Measurements from ENCODE around the gene C8A. TPM values are rescaled to one million over a fixed set of nuclear protein-coding genes. Genes with fewer than 3 reads are reported as not detected.
A peak's percentile ranks its signal among the peaks of the same experiment; 100 is the strongest.

Gene C8A
- polyA plus RNA-seq, 3 donors from 2014 or later, result not detected

DNA sequence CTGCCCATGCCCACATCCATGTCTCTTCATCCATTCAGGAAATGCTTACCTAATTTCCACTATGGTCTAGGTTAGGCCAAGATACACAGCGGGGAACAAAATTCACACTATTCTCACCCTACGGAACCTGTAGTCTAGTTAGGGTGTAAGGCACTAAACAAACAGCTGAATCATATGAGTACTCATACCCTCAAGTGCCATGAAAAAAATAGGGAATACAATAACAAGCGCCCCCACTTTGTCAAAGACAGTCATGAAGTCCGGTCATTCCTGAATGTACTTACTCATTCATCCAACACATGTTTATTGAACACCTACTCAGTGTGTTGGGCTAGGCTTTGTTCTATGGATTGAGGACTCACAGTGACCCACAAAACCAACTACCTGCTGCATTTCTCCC lies 29.2 kb upstream of the C8A start:
- peaks cover 0 to 1% (median 0%) of the 10 kb centered on the region in 6 donors for H3K9me3 Mint-ChIP-seq
- no peak overlapping the region for H3K4me3 Mint-ChIP-seq
- peaks cover 0 to 7% (median 5%) of the 10 kb centered on the region in 3 donors for H3K27me3 Mint-ChIP-seq (ENCODE audit: low read depth in 3 of 3)
- no peaks in the 10 kb centered on the region for H3K36me3 Mint-ChIP-seq
- H3K4me1 Mint-ChIP-seq, result peaks cover 0 to 2% of the 10 kb centered on the region in 2 donors
- DNase-seq, result no peak
- H3K27ac Mint-ChIP-seq, result no peak overlapping the region

DNA sequence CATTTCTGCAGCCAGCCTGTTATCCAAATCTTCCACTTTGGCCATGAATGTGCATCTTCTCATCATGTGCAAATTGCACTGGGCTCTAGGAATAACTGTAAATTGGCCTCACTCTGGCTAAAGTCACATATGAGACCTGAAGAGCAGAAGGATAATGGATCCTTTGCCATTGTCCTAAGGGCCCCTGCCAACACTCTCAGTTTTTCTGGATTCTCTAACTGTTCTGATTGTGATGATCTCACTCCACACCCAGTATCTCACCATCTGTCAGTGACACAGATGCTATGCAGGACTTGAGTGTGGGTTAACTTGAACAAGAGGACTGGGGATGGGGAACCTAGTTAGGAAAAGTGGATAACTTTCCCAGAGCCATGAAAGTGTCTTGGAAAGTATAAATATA lies 26.9 kb upstream of the C8A start:
- no peak for DNase-seq
- Mint-ChIP-seq H3K27me3 (ENCODE audit: low read depth in 3 of 3) (peaks cover 2 to 8% (median 7%) of the 10 kb centered on the region in 3 donors), H3K36me3 (no peaks in the 10 kb centered on the region), H3K4me1 (peaks cover 10 to 12% of the 10 kb centered on the region in 2 donors), H3K9me3 (peaks cover 0 to 1% (median 0%) of the 10 kb centered on the region in 6 donors), H3K27ac (no peak overlapping the region), H3K4me3 (no peak overlapping the region)

DNA sequence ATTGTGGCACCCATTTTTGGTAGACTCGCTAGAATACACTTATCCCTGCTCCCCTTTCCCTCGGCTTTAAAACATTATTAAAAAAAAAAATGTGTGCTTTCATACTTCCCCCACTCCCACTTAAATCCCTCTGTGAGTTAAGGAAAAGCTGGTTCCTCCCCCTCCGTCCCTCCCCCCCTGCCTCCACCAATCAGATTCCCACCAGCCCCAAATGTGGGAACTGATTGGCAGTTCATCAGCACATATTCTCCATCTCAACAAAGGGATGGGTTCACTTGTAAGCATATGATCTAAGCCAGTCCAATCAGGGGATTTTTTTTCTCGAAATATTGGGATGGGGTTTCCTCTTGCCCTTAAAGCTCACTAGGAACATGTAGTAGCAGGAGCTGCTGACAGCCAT lies 24.5 kb upstream of the C8A start:
- Mint-ChIP-seq H3K9me3 (peaks cover 0 to 1% (median under 1%) of the 10 kb centered on the region in 6 donors), H3K27ac (no peak overlapping the region), H3K4me3 (no peak overlapping the region), H3K4me1 (peaks cover 34% of the 10 kb centered on the region in 2 donors), H3K36me3 (no peaks in the 10 kb centered on the region), H3K27me3 (ENCODE audit: low read depth in 3 of 3) (peaks cover 2 to 8% (median 2%) of the 10 kb centered on the region in 3 donors)
- DNase-seq, result no peak

DNA sequence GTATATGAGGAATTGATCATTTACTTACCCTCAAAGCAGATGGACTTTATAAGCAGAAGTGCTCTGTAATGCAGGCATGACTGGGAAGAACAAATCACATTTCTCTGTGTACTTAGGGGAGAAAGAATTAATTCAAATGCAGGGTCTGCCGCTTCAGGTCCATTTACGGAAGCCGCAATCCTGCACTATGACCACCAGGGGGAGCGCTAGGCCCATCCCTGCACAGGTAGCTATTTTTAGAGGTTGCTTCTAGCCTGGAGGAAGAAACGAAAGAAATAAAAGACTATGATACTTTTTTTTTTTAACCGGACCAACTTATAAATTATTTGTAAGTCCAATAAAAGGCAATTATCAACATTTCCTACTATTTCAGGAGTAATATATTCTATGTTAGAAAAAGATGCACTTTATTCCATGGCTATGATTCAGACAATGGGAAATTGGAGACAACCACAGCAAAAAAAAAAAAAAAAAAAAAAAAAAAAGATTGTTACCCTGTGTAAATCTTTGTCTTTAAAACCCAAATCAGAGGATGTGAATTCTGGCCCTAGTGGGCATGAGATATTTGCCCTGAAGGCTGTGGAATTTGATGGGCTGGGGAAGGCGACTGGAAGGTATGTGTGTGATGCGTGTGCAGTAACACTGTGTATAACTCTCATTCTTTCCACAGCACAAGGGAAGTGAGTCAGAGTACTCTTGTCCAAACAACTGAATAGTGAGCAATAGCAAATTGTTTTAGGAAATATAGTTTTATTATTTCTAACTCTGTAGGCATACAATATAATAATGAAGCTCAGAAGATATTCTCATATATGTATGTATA lies 22.5 kb upstream of the C8A start:
- Mint-ChIP-seq H3K4me3 (peak overlapping the region; percentile 51 to 81 (median 62)), H3K4me1 (peaks cover 36 to 38% of the 10 kb centered on the region in 2 donors), H3K27ac (peak overlapping the region in 3 of 6 donors; percentile 3 to 78 (median 28)), H3K36me3 (no peaks in the 10 kb centered on the region), H3K27me3 (ENCODE audit: low read depth in 3 of 3) (peaks cover 2 to 6% (median 2%) of the 10 kb centered on the region in 3 donors), H3K9me3 (peaks cover 0 to 2% (median under 1%) of the 10 kb centered on the region in 6 donors)
- peak; percentile 64 to 67 (median 64) for DNase-seq

DNA sequence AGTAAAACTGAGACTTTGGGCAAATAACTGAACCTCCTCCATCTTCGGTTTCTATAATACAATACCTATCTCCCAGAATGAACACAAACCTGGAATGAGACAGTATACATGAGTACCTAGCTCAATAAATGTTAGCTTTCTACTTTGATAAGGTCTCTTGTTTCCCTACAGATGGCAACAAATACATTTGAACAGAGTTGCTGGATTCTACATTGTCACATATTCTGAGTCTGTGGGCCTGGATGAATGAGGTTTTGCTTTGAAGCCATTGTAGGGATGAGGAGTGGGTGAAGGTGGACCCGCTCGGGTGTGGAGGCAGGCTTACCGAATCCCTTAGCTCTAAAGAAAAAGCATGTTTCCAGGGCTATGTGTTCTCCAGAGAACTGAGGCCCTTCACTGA lies 21.5 kb upstream of the C8A start:
- DNase-seq, result no peak
- Mint-ChIP-seq H3K27me3 (ENCODE audit: low read depth in 3 of 3) (peaks cover 2 to 6% (median 2%) of the 10 kb centered on the region in 3 donors), H3K36me3 (no peaks in the 10 kb centered on the region), H3K9me3 (peaks cover 0 to 2% (median under 1%) of the 10 kb centered on the region in 6 donors), H3K4me3 (no peak overlapping the region), H3K4me1 (peaks cover 36 to 38% of the 10 kb centered on the region in 2 donors), H3K27ac (peak overlapping the region in 2 of 6 donors; percentile 48 to 80)

DNA sequence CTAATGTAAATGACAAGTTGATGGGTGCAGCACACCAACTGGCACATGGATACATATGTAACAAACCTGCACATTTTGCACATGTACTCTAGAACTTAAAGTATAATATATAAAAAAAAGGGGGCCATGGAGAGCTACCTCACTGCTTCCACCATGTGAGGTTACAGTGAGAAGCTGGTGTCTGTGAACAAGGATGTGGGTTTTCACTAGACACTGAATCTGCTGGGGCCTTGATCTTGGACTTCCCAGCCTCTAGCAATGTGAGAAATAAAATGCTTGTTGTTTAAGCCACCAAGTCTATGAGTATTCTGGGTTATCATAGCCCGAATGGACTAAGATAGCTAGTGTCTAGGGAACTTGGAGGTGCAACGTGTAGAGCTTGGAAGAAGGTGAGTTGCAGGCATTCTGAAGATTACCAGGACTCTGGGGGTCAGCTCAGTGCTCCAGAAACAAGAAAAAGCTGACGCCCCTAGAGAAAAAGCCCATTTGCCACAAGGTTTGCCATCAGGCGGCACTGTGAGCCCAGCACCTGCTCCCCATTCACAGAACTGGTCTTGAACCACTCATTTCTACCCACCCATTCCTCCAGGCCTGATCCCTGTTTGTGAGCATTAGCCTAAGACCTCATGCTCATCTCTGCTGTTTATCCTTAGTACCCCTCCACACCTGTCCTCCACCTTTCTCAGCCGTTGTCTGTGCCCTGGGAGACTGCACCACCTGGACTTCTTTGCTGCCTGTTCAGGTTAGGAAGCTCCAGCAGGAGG lies 20.3 kb upstream of the C8A start:
- peaks cover 2 to 6% (median 3%) of the 10 kb centered on the region in 3 donors for H3K27me3 Mint-ChIP-seq (ENCODE audit: low read depth in 3 of 3)
- peak; percentile 20 to 37 (median 31) for DNase-seq
- H3K36me3 Mint-ChIP-seq, result peaks cover 0 to 3% (median 3%) of the 10 kb centered on the region in 3 donors
- peak overlapping the region in 5 of 6 donors; percentile 13 to 80 (median 54) for H3K27ac Mint-ChIP-seq
- peaks cover 0 to 4% (median under 1%) of the 10 kb centered on the region in 6 donors for H3K9me3 Mint-ChIP-seq
- peak overlapping the region in 2 of 5 donors; percentile 64 to 73 for H3K4me3 Mint-ChIP-seq
- peaks cover 36 to 38% of the 10 kb centered on the region in 2 donors for H3K4me1 Mint-ChIP-seq

DNA sequence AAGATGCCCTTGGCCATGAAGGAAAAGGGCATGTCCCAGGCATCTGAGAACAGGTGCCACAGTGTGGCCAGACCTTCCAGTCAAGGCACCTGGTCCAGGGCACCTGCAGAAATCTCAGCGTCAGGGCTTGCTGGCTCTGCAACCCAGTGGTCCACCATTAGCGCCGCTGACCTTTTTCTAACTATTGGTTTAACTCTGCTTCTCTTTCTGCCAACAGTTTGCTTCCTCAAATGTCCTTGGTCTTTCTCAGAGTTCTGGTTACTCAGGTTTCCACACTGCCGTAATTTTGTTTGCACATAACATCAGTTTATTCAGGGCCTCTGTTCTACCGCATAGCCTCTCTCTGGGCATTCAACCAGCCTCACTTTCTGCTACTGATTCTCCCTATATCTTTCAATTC lies 18.9 kb upstream of the C8A start:
- peaks cover 36 to 38% of the 10 kb centered on the region in 2 donors for H3K4me1 Mint-ChIP-seq
- no peak overlapping the region for H3K4me3 Mint-ChIP-seq
- no peak overlapping the region for H3K27ac Mint-ChIP-seq
- DNase-seq, result no peak
- peaks cover 0 to 6% (median 3%) of the 10 kb centered on the region in 6 donors for H3K9me3 Mint-ChIP-seq
- peaks cover 3 to 4% (median 4%) of the 10 kb centered on the region in 3 donors for H3K36me3 Mint-ChIP-seq
- peaks cover 2 to 9% (median 6%) of the 10 kb centered on the region in 3 donors for H3K27me3 Mint-ChIP-seq (ENCODE audit: low read depth in 3 of 3)

DNA sequence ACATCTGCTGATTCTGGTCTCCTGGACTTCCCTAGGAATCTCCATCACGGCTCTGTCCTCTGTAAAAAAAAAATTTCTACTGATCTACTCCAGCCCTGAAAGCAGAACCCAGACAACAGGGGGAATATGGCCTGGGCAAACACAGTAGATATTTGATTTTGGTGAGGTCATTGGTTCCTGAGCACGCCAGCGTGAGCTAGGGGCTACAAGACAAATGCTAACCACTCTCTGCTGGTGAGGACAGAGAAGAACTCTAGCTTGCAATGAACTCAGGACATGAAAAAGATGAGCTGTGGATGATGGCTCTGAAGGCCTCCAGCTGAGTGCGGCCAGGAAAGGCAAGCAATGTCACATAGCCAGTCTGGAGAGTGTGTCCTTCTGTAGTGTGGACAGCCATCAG lies 18.2 kb upstream of the C8A start:
- Mint-ChIP-seq H3K4me1 (peaks cover 36 to 38% of the 10 kb centered on the region in 2 donors), H3K27ac (no peak overlapping the region), H3K4me3 (no peak overlapping the region), H3K9me3 (peaks cover 0 to 6% (median 3%) of the 10 kb centered on the region in 6 donors), H3K27me3 (ENCODE audit: low read depth in 3 of 3) (peaks cover 3 to 9% (median 4%) of the 10 kb centered on the region in 3 donors), H3K36me3 (peaks cover 3 to 4% (median 4%) of the 10 kb centered on the region in 3 donors)
- no peak for DNase-seq

DNA sequence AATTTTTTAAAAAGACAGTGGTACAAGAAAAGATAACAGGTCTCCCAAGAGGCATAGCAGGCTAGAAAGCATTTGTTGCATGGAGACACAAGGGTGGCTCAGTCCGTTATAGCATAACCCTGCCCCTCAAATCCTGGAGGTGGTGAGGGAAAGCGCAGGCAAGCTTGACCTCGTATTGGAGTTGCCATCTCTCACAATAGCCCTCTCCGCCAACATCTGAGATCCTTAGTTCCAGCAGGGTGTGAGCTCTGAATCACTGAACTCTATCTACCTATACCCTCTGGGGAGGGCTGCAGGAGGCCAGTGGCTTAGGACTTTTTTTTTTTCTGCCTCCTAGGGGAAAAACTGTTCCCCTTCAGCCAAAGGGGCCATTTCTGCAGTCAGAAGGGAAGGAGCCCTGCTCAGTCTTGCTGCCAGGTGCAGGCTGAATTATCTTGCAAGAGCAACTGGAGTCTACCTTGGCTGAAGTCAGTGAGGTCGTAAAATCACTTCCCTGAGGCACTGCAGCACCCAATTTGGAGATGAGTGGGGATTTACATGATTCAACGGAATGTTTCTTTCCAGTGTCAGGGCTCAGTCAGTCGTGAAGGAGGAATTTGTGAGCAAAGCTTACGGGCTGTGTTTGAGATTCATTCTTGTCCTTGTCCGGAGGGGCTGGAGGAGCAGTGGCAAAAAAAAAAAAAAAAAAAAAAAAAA lies 17.2 kb upstream of the C8A start:
- peaks cover 29% of the 10 kb centered on the region in 2 donors for H3K4me1 Mint-ChIP-seq
- no peak for DNase-seq
- H3K4me3 Mint-ChIP-seq, result no peak overlapping the region
- peaks cover 3 to 4% (median 4%) of the 10 kb centered on the region in 3 donors for H3K36me3 Mint-ChIP-seq
- peaks cover 0 to 6% (median 3%) of the 10 kb centered on the region in 6 donors for H3K9me3 Mint-ChIP-seq
- no peak overlapping the region for H3K27ac Mint-ChIP-seq
- peaks cover 2 to 9% (median 6%) of the 10 kb centered on the region in 3 donors for H3K27me3 Mint-ChIP-seq (ENCODE audit: low read depth in 3 of 3)

DNA sequence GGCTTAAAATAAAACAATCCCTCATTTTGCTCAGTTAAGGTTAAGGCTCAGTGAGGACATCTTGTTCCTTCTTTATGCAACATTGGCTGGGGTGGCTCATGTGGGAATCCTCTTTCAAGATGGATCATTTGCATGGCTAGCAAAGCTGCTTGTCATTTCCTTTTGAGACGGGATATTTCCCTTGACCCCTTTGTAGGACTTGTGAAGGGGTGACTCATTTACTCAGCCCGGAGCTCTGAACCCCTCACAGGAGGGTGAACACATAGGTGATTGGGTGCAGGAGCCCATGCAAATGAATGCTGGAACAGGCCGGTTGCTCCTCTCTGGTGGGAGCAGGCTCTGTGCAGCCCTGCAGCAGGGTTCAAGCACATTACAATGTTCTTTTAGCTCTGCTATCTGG lies 15.8 kb upstream of the C8A start:
- Mint-ChIP-seq H3K27ac (no peak overlapping the region), H3K4me3 (no peak overlapping the region), H3K27me3 (ENCODE audit: low read depth in 3 of 3) (peaks cover 2 to 9% (median 6%) of the 10 kb centered on the region in 3 donors), H3K36me3 (peaks cover 3 to 4% (median 4%) of the 10 kb centered on the region in 3 donors), H3K9me3 (peaks cover 0 to 6% (median 3%) of the 10 kb centered on the region in 6 donors), H3K4me1 (peaks cover 15 to 17% of the 10 kb centered on the region in 2 donors)
- DNase-seq, result no peak

DNA sequence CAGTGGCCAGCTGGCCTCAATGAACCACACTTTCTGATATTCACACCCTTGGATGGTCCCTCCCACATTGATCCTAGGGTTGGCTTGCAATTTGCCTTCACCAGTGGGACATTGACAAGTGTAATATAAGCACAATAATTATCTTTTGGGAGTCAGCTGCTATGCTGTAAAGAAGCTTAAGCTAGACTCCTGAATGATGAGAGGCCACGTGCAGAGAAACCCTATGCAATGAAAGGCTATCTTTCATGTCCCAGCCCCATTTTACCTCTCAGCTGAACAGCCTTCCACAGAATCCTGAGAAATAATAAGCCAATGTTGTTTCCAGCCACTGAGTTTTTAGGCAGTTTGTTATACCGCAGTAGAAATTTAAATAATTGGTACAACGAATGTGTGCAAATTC lies 11.1 kb upstream of the C8A start:
- peaks cover 4 to 14% (median 9%) of the 10 kb centered on the region in 3 donors for H3K27me3 Mint-ChIP-seq (ENCODE audit: low read depth in 3 of 3)
- H3K36me3 Mint-ChIP-seq, result peaks cover 3 to 8% (median 4%) of the 10 kb centered on the region in 3 donors
- no peak for DNase-seq
- no peak overlapping the region for H3K4me3 Mint-ChIP-seq
- H3K9me3 Mint-ChIP-seq, result peaks cover 0 to 6% (median 3%) of the 10 kb centered on the region in 6 donors
- H3K27ac Mint-ChIP-seq, result no peak overlapping the region
- peaks cover 8 to 14% of the 10 kb centered on the region in 2 donors for H3K4me1 Mint-ChIP-seq

DNA sequence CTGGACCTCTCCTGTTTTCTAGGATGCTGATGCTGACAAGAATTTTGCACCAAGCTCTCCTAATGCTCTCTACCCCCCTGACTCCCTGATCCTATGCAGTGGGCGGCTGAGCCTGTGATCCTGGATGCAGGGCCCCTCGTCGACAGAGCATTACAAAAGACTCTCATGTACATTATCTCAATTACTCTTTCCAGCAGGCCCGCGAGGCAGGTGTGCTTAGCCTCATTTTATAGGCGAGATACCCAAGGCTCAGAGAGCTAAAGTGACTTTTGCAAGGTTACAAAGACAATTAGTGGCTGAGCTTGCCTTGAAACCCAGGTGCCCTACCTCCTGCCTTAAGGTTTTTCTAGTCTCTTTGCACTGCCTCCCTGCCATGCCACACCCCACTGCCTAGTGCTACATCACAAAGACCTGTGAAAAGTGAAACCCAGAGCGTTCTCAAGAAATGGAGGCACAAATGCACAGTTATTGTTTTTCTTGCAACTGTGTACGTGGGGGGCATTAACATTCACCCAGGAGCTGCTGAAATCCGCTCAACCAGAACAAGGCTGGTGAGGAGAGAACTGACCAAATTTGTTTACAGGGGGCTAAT lies 10.0 kb upstream of the C8A start:
- Mint-ChIP-seq H3K4me3 (no peak overlapping the region), H3K9me3 (peaks cover 0 to 4% (median 1%) of the 10 kb centered on the region in 6 donors), H3K27ac (peak overlapping the region in 1 of 6 donors; percentile 25), H3K27me3 (ENCODE audit: low read depth in 3 of 3) (peaks cover 4 to 9% (median 8%) of the 10 kb centered on the region in 3 donors), H3K4me1 (peaks cover 8 to 14% of the 10 kb centered on the region in 2 donors), H3K36me3 (peaks cover 0 to 4% (median 4%) of the 10 kb centered on the region in 3 donors)
- no peak for DNase-seq

DNA sequence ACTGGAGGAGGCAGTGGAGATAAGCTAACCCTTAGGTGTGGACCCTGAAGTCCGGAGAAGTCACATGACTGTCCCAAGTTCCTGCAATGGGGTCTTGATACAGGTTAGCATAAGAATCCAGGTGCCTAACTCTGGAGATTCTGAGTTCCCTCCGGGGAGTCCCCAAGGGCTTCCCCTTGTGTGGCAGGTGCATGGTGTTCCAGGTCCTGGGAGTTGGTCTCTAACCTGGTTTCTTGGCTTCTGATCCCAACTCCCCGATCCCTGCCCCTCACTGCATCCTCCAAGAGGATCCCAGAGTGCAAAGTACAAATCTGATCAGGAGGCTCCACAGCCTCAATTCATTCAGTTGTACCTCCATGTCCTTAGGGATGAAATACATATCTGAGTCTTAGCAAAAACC lies 9.3 kb upstream of the C8A start:
- Mint-ChIP-seq H3K27ac (peak overlapping the region in 1 of 6 donors; percentile 25), H3K4me3 (no peak overlapping the region), H3K9me3 (peaks cover 0 to 3% (median 0%) of the 10 kb centered on the region in 6 donors), H3K36me3 (peaks cover 0 to 4% (median 0%) of the 10 kb centered on the region in 3 donors), H3K4me1 (peaks cover 8 to 14% of the 10 kb centered on the region in 2 donors), H3K27me3 (ENCODE audit: low read depth in 3 of 3) (peaks cover 4 to 9% (median 7%) of the 10 kb centered on the region in 3 donors)
- no peak for DNase-seq

All from immature natural killer cell (primary cell).